Activated naive CD8-positive, alpha-beta T cell (primary cell): Measurements from ENCODE around the gene STRADA.

ENCODE experiments used
- H3K27ac Mint-ChIP-seq: one replicate; pipeline ENCODE4 v1.8.0; 2021; ENCODE audit warnings: mixed read lengths
- H3K27me3 Mint-ChIP-seq: one replicate; pipeline ENCODE4 v1.8.0; 2021; ENCODE audit warnings: mixed read lengths
- H3K36me3 Mint-ChIP-seq: one replicate; pipeline ENCODE4 v1.8.0; 2021; ENCODE audit warnings: mixed read lengths
- H3K4me1 Mint-ChIP-seq: one replicate; pipeline ENCODE4 v1.8.0; 2021; ENCODE audit warnings: low read depth, mixed read lengths
- H3K4me3 Mint-ChIP-seq: one replicate; pipeline ENCODE4 v1.8.0; 2021; ENCODE audit warnings: mild to moderate bottlenecking, mixed read lengths
- H3K9me3 Mint-ChIP-seq: one replicate; pipeline ENCODE4 v1.8.0; 2021; ENCODE audit warnings: low read depth, mixed read lengths

STRADA gene

DNA sequence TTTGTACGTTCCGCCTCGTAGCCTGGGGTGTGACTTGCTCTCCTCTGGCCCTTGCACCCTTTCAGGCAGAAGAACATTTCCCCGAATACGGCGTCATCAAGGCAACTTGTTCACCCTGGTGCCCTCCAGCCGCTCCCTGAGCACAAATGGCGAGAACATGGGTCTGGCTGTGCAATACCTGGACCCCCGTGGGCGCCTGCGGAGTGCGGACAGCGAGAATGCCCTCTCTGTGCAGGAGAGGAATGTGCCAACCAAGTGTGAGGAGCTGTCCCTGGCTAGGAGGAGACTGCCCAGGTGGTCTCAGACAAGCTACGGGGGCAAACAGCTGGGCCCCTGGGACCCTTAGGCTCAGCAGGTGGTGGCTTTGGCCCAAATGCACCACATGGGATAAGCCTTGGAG lies 52.1 kb downstream of the STRADA start:
- Mint-ChIP-seq H3K27ac (no peak overlapping the region), H3K4me3 (no peak overlapping the region), H3K4me1 (peaks cover 26% of the 10 kb centered on the region), H3K27me3 (no peaks in the 10 kb centered on the region), H3K36me3 (no peaks in the 10 kb centered on the region), H3K9me3 (no peaks in the 10 kb centered on the region)

DNA sequence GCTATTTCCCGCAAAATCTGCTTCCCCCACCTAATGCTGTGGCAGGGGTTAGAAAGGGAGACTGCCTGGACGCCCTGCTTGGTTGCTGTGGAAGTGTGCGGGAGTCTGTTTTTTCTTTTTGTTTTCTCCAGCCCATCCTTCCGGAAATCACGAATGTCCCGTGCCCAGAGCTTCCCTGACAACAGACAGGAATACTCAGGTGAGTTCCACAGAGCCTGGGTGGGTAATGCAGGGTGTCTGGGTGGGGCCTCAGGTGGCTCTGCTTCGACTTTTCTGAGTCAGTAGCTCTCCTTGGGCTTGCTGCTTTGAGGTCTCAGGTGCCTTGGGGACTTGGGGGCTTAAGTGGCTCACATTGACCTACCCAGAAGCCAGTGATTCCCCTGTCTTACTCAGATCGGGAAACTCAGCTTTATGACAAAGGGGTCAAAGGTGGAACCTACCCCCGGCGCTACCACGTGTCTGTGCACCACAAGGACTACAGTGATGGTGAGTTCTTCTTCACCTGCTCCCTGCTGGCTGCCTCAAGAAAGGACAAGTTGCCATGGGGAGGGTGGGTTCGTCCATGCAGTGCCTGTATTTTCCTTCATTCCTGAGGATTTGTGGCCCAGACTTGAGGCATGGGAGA lies 53.1 kb downstream of the STRADA start:
- Mint-ChIP-seq H3K27me3 (no peaks in the 10 kb centered on the region), H3K4me3 (no peak overlapping the region), H3K27ac (peak overlapping the region; percentile 34), H3K9me3 (no peaks in the 10 kb centered on the region), H3K4me1 (peaks cover 17% of the 10 kb centered on the region), H3K36me3 (no peaks in the 10 kb centered on the region)

DNA sequence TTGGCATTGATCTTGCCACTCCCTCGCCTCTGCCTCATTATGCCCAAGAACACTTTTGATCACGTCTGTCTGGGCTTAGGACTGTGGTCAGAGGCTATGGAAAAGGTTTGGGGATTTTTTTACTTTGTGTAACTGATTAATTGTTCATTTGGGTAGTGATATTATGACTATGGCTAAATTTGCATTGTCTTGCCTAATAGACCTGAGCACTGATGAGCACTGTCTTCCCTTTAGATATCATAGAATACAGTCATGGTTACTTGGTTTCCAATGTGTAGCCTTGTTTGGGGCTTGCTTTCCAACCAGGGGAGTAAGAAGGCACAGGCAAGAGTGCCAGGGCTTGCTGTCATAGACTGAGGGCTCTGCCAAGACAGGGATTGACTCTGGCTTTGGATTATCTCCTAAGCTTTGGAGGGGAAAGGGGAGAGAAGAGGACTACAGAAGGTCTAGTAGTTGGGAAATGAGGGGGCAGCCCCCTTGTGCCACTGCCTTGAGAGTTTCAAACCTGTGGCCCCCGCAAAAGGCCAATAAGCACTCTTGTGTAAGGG lies 55.4 kb downstream of the STRADA start:
- Mint-ChIP-seq H3K27me3 (no peaks in the 10 kb centered on the region), H3K9me3 (no peaks in the 10 kb centered on the region), H3K4me3 (no peak overlapping the region), H3K4me1 (peaks cover 2% of the 10 kb centered on the region), H3K27ac (peak overlapping the region; percentile 91), H3K36me3 (no peaks in the 10 kb centered on the region)

DNA sequence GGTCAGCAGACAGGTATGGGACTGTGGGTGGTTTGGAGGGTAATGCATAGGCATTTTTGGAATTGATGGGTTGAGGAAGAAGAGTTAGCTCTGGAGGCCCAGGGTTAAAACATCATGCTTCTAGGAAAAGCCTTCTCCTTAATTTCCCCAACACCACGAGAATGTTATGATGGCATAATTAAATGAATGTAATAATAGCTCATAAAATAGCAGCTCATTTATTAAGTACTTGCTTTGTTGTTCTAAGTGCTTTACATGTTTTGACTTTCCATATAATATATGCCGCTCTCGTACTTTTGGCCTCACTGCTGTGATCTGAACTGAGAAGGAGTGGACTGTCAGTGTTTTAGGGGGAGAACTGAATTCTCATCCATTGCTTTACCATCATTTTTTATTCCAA lies 56.0 kb downstream of the STRADA start:
- Mint-ChIP-seq H3K27me3 (no peaks in the 10 kb centered on the region), H3K4me1 (peaks cover 2% of the 10 kb centered on the region), H3K9me3 (no peaks in the 10 kb centered on the region), H3K4me3 (no peak overlapping the region), H3K36me3 (no peaks in the 10 kb centered on the region), H3K27ac (peak overlapping the region; percentile 55)

DNA sequence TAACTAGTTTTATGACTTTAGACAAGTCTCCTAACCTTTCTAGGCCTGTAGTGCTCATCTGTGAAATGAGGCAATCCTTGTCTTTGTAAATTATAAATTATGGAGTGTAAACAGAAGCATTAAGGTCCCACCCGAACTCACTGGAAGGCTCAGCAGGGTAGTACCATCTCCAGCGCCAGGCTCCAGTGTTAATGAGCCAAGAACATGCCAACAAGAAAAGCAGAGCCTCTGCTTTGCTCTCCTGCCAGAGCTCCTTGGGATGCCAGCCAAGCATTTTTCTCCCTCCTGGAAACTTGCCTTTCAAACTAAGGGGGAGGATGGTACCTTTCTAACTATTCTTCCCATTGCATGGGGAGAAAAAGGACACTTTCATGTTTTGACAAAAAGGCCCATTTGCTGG lies 56.6 kb downstream of the STRADA start:
- no peaks in the 10 kb centered on the region for H3K27me3 Mint-ChIP-seq
- no peak overlapping the region for H3K27ac Mint-ChIP-seq
- no peak overlapping the region for H3K4me3 Mint-ChIP-seq
- peaks cover 2% of the 10 kb centered on the region for H3K4me1 Mint-ChIP-seq
- no peaks in the 10 kb centered on the region for H3K36me3 Mint-ChIP-seq
- H3K9me3 Mint-ChIP-seq, result no peaks in the 10 kb centered on the region

DNA sequence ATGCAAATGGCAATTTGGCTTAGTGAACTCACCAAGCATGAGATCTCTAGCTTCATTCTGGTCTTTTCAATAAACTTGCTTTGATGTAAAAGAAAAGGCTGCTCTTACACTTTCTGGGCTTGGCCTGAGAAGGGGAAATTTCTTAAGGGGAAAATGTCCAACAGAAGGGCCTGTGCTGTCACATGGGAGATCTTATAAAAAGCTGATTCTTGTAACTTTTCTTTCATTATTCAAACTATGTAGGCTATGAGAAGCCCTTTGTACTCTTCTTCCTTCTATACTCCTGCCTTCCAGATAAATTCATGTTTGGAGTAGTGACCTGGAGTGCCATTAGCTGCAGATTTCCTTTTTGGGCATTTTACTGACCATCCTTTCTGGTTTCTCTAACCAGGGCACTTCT lies 58.6 kb downstream of the STRADA start:
- Mint-ChIP-seq H3K36me3 (no peaks in the 10 kb centered on the region), H3K27me3 (no peaks in the 10 kb centered on the region), H3K4me1 (peaks cover 2% of the 10 kb centered on the region), H3K4me3 (no peak overlapping the region), H3K9me3 (no peaks in the 10 kb centered on the region), H3K27ac (peak overlapping the region; percentile 23)

DNA sequence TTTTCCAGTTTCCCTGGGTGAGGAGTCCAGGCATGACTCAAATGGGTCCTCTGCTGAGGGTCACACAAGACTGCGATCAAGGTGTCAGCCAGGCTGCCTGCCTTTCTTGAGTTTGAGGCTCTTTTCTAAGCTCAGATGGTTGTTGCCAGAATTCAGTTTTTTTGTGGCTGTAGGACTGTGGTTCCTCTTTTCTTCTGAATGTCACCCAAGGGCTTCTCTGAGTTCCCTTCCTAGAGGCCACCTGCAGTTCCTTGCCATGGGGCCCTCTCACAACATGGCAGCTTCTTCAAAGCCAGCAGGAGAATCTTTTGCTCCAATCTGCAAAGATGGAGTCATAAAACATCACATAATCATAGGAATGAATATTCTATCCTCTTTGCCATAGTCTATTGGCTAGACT lies 59.2 kb downstream of the STRADA start:
- no peak overlapping the region for H3K4me3 Mint-ChIP-seq
- H3K9me3 Mint-ChIP-seq, result no peaks in the 10 kb centered on the region
- peak overlapping the region; percentile 25 for H3K27ac Mint-ChIP-seq
- H3K27me3 Mint-ChIP-seq, result no peaks in the 10 kb centered on the region
- peaks cover 2% of the 10 kb centered on the region for H3K4me1 Mint-ChIP-seq
- H3K36me3 Mint-ChIP-seq, result no peaks in the 10 kb centered on the region

DNA sequence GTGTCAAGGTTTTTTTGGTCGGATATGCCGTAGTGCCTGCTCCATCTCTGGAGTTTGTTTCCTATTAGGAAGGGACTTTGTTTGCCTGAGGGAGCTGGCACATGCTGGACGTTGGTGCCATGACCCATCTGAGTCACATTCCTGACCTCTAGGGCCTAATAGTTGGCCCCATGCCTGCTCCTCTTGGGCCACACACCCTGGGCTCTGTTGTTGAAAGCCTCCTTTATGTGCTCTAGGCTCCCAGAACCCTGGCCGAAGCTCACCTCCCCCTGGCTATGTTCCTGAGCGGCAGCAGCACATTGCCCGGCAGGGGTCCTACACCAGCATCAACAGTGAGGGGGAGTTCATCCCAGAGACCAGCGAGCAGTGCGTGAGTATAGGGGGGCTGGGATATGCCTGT lies 60.1 kb downstream of the STRADA start:
- Mint-ChIP-seq H3K4me3 (no peak overlapping the region), H3K36me3 (no peaks in the 10 kb centered on the region), H3K27ac (no peak overlapping the region), H3K9me3 (no peaks in the 10 kb centered on the region), H3K27me3 (no peaks in the 10 kb centered on the region), H3K4me1 (peaks cover 2% of the 10 kb centered on the region)

DNA sequence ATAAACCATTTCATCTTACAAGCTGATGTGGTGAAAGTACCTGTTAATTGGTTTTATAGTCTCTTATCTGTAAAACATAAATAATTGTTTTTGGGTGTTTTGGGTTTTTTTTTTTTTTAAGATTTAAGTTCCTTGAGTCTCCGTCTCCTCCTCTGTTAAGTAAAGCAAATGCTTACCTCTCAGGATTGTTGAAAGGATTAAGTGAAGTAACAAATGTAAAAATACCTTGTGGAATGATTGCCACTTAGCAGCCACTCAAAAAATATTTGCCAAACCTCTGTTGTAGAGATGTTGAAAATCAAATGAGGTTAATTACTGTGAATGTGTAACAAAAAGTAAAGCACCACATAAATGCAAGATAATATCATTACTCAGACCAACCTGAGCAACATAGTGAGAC lies 60.9 kb downstream of the STRADA start:
- Mint-ChIP-seq H3K27ac (peak overlapping the region; percentile 54), H3K36me3 (no peaks in the 10 kb centered on the region), H3K9me3 (no peaks in the 10 kb centered on the region), H3K4me1 (no peaks in the 10 kb centered on the region), H3K4me3 (no peak overlapping the region), H3K27me3 (no peaks in the 10 kb centered on the region)

DNA sequence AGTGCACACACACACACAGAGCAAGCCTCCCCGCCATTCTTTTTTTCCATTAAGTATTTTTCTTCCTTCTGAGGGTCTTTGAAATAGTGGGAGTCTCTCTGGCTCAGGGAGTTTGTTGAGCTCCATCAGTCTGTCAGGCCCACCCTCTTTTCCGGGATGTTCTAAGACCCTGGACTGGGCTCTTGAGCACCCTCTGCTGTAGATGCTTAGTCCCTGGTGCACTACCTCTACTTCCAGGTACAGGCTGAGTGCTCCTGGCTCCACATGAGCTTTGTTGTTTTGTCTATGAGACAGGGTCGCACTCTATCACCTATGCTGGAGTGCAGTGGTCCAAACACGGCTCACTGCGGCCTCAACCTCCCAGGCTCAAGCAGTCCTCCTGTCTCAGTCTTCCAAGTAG lies 62.4 kb downstream of the STRADA start:
- peak overlapping the region; percentile 46 for H3K27ac Mint-ChIP-seq
- H3K36me3 Mint-ChIP-seq, result no peaks in the 10 kb centered on the region
- H3K4me3 Mint-ChIP-seq, result no peak overlapping the region

DNA sequence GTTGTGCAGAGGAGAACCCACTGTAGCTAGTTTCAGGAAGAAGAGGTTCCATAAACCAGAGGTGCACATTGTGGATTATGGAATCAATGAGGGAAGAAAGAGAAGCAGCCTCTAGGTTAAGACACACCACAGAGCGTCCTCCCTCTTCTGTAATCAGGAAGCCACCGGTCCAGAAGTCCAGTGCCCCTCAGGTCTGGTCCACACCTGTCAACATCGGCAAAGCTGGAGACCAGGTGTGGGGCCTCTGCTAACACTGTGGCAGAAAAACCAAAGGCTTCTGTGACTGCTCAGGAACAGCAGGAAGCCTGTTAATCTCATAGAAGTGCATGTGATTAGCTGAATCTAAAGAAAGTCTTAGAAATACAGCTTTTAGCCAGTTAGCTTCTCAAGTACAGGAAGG lies 65.0 kb downstream of the STRADA start:
- no peaks in the 10 kb centered on the region for H3K36me3 Mint-ChIP-seq
- H3K27me3 Mint-ChIP-seq, result no peaks in the 10 kb centered on the region
- H3K4me3 Mint-ChIP-seq, result no peak overlapping the region
- no peaks in the 10 kb centered on the region for H3K9me3 Mint-ChIP-seq
- peak overlapping the region; percentile 17 for H3K27ac Mint-ChIP-seq
- peaks cover 2% of the 10 kb centered on the region for H3K4me1 Mint-ChIP-seq

More for the DNA sequence above, 62.4 kb downstream of the STRADA start:
- Mint-ChIP-seq H3K9me3 (no peaks in the 10 kb centered on the region), H3K4me1 (no peaks in the 10 kb centered on the region), H3K27me3 (no peaks in the 10 kb centered on the region)

DNA sequence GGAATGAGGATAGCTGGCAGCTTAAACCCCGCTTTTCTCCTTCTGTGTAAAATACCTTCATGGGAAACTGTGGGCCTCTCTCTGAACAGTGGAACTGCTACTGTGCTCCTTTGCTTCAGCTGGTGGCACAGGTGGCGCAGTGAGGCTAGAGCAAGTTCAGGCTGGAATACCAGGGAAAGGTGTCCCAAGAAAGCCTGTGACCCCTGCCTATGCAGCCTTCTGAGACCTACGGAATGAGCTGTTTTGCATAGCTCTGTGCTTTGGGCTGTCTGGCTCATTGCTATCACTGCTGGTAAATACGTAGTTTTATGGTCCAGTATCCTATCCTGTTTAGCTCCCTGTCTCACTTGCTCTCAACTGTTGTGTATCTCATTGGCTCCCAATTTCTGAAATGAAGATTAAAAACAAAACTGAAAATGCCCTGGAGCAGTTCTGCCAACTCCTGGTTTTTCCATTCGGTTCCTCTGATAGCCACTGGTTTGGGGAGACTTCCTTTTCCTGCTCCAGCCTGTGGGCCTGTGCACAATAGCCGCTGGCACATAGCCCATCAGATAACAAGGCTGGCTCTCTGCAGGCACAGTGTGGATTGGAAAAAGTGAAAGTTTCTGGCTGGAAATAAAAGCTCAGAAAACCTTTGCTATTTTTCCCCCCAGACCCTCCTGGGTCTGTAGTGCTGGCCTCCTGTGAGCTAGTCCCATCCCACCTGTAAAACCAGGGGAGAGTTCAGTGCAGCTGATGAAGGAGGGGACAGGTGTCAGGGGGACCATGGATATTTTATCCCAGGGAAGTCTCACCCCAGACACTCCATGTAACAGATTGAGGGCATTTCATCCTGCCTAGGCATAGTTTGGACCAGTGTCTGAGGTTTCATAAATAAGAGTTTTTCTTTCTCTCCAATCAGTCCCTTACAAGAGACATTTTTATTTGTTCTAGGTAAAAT lies 65.7 kb downstream of the STRADA start:
- no peak overlapping the region for H3K4me3 Mint-ChIP-seq
- peaks cover 3% of the 10 kb centered on the region for H3K4me1 Mint-ChIP-seq
- no peaks in the 10 kb centered on the region for H3K9me3 Mint-ChIP-seq
- no peaks in the 10 kb centered on the region for H3K27me3 Mint-ChIP-seq
- H3K36me3 Mint-ChIP-seq, result no peaks in the 10 kb centered on the region
- H3K27ac Mint-ChIP-seq, result peak overlapping the region; percentile 50

DNA sequence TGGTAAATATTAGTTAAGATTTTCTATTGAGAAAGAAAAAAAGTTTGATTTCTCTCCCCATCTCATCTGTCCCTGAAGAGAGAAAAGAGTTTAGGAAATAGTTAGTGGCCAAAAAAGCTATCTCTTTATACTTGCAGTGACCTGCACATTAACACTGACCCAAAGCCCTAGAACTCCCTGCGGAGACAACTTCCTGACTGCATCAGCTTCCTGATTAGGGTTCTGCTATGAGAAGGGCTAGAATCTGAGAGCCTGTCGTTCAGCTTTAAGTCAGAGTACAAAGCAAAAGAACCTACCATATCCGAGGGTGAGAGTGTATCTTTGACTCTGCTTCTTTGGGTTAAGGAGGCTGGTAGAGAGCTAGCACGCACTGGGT lies 66.4 kb downstream of the STRADA start:
- Mint-ChIP-seq H3K27ac (peak overlapping the region; percentile 28), H3K9me3 (no peaks in the 10 kb centered on the region), H3K27me3 (no peaks in the 10 kb centered on the region), H3K4me1 (peaks cover 4% of the 10 kb centered on the region), H3K36me3 (no peaks in the 10 kb centered on the region), H3K4me3 (no peak overlapping the region)

DNA sequence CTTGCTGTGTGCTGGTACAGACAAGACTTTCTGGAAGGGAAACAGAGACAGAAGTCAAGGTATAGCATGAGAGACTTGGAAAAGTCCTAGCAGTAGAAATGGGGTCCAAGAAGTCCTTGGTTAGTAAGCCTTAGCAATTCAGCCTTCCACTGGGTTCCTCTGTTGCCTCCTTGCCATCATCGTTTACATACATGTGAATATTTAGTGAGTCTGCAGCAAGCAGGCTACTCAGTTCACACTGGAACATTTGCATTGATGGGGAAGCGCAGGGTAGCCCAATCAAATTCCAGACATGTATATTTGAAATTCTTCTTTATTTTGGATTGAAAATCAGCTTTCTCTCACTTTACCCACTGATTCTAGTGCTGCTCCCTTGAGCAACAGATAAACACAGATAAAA lies 68.7 kb downstream of the STRADA start:
- Mint-ChIP-seq H3K4me1 (peaks cover 4% of the 10 kb centered on the region), H3K27ac (no peak overlapping the region), H3K27me3 (no peaks in the 10 kb centered on the region), H3K4me3 (no peak overlapping the region), H3K9me3 (no peaks in the 10 kb centered on the region), H3K36me3 (peaks cover 5% of the 10 kb centered on the region)

DNA sequence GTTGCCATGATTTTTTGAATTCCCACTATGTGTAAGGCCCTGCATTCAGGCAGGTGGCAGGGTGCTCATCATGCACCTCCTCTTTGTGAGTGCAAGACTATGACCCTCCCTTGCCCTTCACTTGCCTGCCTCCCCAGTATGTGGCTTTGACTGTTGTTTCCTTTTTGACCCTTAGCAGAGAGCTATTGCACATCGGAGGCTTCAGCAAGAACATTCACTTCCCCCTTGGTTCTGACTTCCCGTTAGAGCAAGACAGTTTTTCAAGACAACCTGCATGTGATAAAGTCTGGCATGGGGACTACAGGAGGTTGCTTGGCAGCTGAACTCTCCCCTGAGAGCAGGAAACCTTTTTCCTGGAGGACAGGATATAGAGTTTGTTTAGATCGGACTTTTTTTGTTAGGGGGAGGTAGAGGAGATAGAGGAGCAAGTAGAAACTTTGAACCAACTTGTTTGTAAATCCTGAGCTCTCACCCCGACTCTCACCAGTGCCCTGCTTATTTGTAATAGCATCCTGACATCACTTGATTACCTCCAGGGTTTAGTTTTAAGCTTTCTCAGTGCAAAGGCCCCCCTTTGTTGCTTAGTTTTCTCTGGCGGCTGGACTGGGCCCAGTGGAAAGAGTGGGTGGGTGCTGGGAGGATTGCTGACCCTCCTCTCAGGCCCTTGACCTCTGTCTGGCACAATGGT lies 75.9 kb downstream of the STRADA start:
- no peak overlapping the region for H3K4me3 Mint-ChIP-seq
- no peaks in the 10 kb centered on the region for H3K9me3 Mint-ChIP-seq
- H3K27me3 Mint-ChIP-seq, result no peaks in the 10 kb centered on the region
- H3K27ac Mint-ChIP-seq, result peak overlapping the region; percentile 41
- peaks cover 10% of the 10 kb centered on the region for H3K36me3 Mint-ChIP-seq
- H3K4me1 Mint-ChIP-seq, result peaks cover 7% of the 10 kb centered on the region
